Endothelial cell of umbilical vein (primary cell): Measurements from ENCODE around the gene ZNF416. TPM values are rescaled to one million over a fixed set of nuclear protein-coding genes. Genes with fewer than 3 reads are reported as not detected.

Source experiments
- BruUV-seq: library from RNA; stranded (reverse); fragments of 400-500 nt; replicated peaks from 2 replicates; lab custom pipeline; 2021; lab: Mats Ljungman, UMichigan
- CTCF ChIA-PET: fragments of 300-600, 350-600 bp; sonication (Branson Sonifier 250); formaldehyde crosslinking; loops from one replicate; lab custom pipeline; 2021; ENCODE audit warnings: antibody characterized with exemption, inconsistent platforms; lab: Charles Lee
- POLR2A ChIA-PET: fragments of 300-600, 350-600 bp; sonication (Branson Sonifier 250); formaldehyde crosslinking; loops from one replicate; lab custom pipeline; 2021; ENCODE audit warnings: antibody characterized with exemption, inconsistent platforms; lab: Charles Lee
- DNase-seq: peaks from one replicate; pipeline ENCODE4 v3.0.0-alpha.2; 2011; ENCODE audit warnings: low read depth, low spot score
- FAIRE-seq: peaks from 2 replicates; lab custom pipeline; 2011; peaks lifted over from hg19 to GRCh38; lab: Jason Lieb, UNC
- H2AFZ ChIP-seq: 2 replicates; pipeline ENCODE4 v1.6.0; 2012; ENCODE audit warnings: low read depth, low read length, control low read depth, inconsistent platforms
- H3K27ac ChIP-seq: 2 replicates; pipeline ENCODE4 v1.5.1; 2011; ENCODE audit warnings: low read depth, mild to moderate bottlenecking, control low read depth, low read length, moderate library complexity; ENCODE audit not compliant: insufficient read depth
- H3K27me3 ChIP-seq, 2 experiments: 2 replicates each; pipeline versions ENCODE4 v1.6.0 to v1.6.1; 2011; ENCODE audit warnings: low read length in 2 of 2, mixed read lengths in 1 of 2; ENCODE audit not compliant: control insufficient read depth in 2 of 2, insufficient read depth in 2 of 2
- H3K36me3 ChIP-seq, 2 experiments: 2 replicates in 1 of 2; 3 replicates in 1 of 2; pipeline ENCODE4 v1.5.1; 2011; ENCODE audit warnings: low read length in 2 of 2, mild to moderate bottlenecking in 1 of 2, moderate library complexity in 1 of 2; ENCODE audit not compliant: control insufficient read depth in 2 of 2, insufficient read depth in 2 of 2; ENCODE audit errors: extremely low read depth in 1 of 2
- H3K4me1 ChIP-seq: 3 replicates; pipeline ENCODE4 v1.5.1; 2011; ENCODE audit warnings: mild to moderate bottlenecking, low read length; ENCODE audit not compliant: control insufficient read depth, insufficient read depth; ENCODE audit errors: extremely low read depth
- H3K4me2 ChIP-seq: 2 replicates; pipeline ENCODE4 v1.6.1; 2011; ENCODE audit warnings: low read length, control low read depth, mixed read lengths; ENCODE audit not compliant: insufficient read depth
- H3K4me3 ChIP-seq, 3 experiments: fragments of 200-600 bp in 1 of 3; sonication (generic), shearing (Covaris generic) in 1 of 3; replicated peaks in 1 of 3; 2 replicates each; pipeline ENCODE4 v1.5.1; 2011 to 2016; ENCODE audit warnings: control low read depth in 3 of 3, low read length in 3 of 3, mild to moderate bottlenecking in 2 of 3, inconsistent platforms in 1 of 3, low read depth in 1 of 3, moderate library complexity in 1 of 3; ENCODE audit not compliant: insufficient read depth in 1 of 3
- H3K79me2 ChIP-seq: 2 replicates; pipeline ENCODE4 v1.6.0; 2012; ENCODE audit warnings: low read length, inconsistent platforms; ENCODE audit not compliant: control insufficient read depth, insufficient read depth
- H3K9ac ChIP-seq: replicated peaks from 2 replicates; pipeline ENCODE3; 2011; ENCODE audit warnings: low read length, control low read depth; ENCODE audit not compliant: insufficient read depth; ENCODE audit errors: extremely low read depth
- H3K9me1 ChIP-seq: replicated peaks from 3 replicates; pipeline ENCODE4 v1.6.0; 2011; ENCODE audit warnings: mild to moderate bottlenecking, low read length; ENCODE audit not compliant: control insufficient read depth, insufficient read depth; ENCODE audit errors: extremely low read depth
- H3K9me3 ChIP-seq: replicated peaks from 2 replicates; pipeline ENCODE4 v1.5.1; 2012; ENCODE audit warnings: low read length, inconsistent platforms; ENCODE audit not compliant: control insufficient read depth, insufficient read depth
- H4K20me1 ChIP-seq: replicated peaks from 2 replicates; pipeline ENCODE3; 2011; ENCODE audit warnings: mild to moderate bottlenecking, low read length; ENCODE audit not compliant: control insufficient read depth, insufficient read depth; ENCODE audit errors: extremely low read depth
- EZH2 ChIP-seq: IDR thresholded peaks from 2 replicates; pipeline ENCODE4 v1.6.1; 2012; ENCODE audit warnings: borderline replicate concordance, low read depth, mild to moderate bottlenecking, moderate library complexity, low read length, inconsistent platforms; ENCODE audit not compliant: severe bottlenecking
- FOS ChIP-seq: IDR thresholded peaks from 2 replicates; pipeline ENCODE4 v1.6.1; 2011; ENCODE audit warnings: mild to moderate bottlenecking, low read length, moderate library complexity, borderline replicate concordance; ENCODE audit not compliant: insufficient read depth
- GATA2 ChIP-seq: IDR thresholded peaks from 2 replicates; pipeline ENCODE4 v1.7.0; 2011; ENCODE audit warnings: low read depth, mild to moderate bottlenecking, moderate library complexity, mixed read lengths, low read length; ENCODE audit not compliant: insufficient read length, insufficient read depth
- JUN ChIP-seq: IDR thresholded peaks from 2 replicates; pipeline ENCODE4 v1.6.1; 2011; ENCODE audit warnings: borderline replicate concordance, low read depth; ENCODE audit not compliant: insufficient read length, insufficient read depth
- MYC ChIP-seq: IDR thresholded peaks from one replicate; pipeline ENCODE4 v1.6.1; 2011; ENCODE audit warnings: mild to moderate bottlenecking, low read depth, low read length
- POLR2A ChIP-seq: IDR thresholded peaks from 2 replicates; pipeline ENCODE4 v1.6.1; 2012; ENCODE audit warnings: low read depth, mild to moderate bottlenecking, control low read depth, low read length
- POLR2AphosphoS5 ChIP-seq: IDR thresholded peaks from 2 replicates; pipeline ENCODE4 v1.6.1; 2012; ENCODE audit warnings: low read depth, mild to moderate bottlenecking, control low read depth, low read length, moderate library complexity; ENCODE audit not compliant: insufficient read depth
- dilution Hi-C: fragments of 300-500 bp; cut with MboI; formaldehyde crosslinking; loops from one replicate; pipeline ENCODE4 v1.15.0; 2019; ENCODE audit warnings: low sequenced_read_pairs; ENCODE audit not compliant: extremely low pct_ligation_motif_present
- intact Hi-C: fragments of 100-400 bp; cut with micrococcal nuclease; formaldehyde crosslinking; loops from one replicate; pipeline ENCODE4 v1.10.0; 2022
- polyA plus RNA-seq, 4 experiments: library from polyadenylated mRNA; depleted of rRNA in 3 of 4; stranded (reverse) in 3 of 4; unstranded in 1 of 4; fragments of >200 nt; gene quantifications; 2 replicates each; pipeline versions ENCODE4 v1.2.1 to v1.2.3, GENCODE V29; 2011 to 2012; ENCODE audit warnings: missing spikeins in 1 of 4
- total RNA-seq: library from RNA; stranded (reverse); gene quantifications from 2 replicates; pipeline ENCODE4 v1.2.3, GENCODE V29; 2021
- TF ChIP-seq, protein P1 (sequence below), 2 donors: IDR thresholded peaks; 1 replicate in 1 of 2; 2 replicates in 1 of 2; pipeline ENCODE4 v1.5.1; 2011; ENCODE audit warnings: low read length in 2 of 2, mild to moderate bottlenecking in 2 of 2, moderate library complexity in 2 of 2, control low read depth in 1 of 2, inconsistent platforms in 1 of 2, low read depth in 1 of 2; ENCODE audit not compliant: insufficient read depth in 1 of 2; ENCODE audit errors: extremely low read depth in 1 of 2
- TF ChIP-seq, protein P2 (sequence below): IDR thresholded peaks from 2 replicates; pipeline ENCODE4 v1.6.1; 2011; ENCODE audit not compliant: insufficient read depth, insufficient read length

The ZNF416 gene
- total and polyA plus RNA-seq, 2 donors (not counting 3 experiments of a cell fraction or from before 2014, with no cell fraction given) = 1.4 to 3.8 TPM

DNA sequence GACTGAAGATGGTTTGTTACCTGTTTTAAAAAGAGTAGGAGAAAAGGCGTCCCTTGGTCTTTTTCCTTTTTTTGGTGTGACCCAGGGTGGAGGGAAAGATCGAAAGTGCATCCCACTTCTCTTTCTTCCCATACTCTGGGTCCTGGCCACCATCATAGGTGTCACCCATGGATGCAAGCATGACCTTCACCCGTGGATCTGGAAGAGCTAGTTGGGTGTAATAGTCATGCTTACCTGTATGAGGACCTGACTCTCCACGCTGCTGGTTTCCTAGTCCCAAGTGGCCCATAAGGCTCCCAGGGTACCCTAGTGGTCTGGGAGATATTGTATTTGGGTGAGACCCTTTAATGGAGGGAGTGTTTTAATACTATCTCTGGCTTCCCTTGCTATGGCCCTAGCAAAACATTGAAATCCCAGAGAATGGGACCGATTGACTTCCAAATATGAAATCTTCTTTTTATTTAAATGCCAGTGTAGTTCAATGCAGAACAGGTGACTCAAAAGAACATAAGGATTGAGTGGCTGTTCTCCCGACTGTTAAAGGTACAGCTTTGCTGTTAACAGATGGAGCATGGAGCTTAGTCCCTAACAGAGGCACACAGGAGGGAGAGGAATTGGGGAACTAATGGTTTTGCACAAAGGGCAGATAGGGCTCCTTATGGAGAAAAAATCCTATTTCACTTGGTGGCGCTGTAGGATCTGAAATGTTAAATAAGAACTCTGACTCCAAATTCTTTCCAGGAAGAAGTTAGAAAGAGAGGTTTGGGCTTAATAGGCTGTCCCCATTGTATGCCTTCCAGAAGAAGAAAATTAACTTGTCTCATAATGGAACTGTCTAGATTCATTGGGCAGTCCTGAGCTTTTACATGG, 12.1 kb downstream of the ZNF416 start:
- FAIRE-seq (no peak), DNase-seq (no peak)
- Histone ChIP-seq H3K4me2 (no peak overlapping the region), H3K4me1 (no peaks in the 10 kb centered on the region), H3K27ac (no peak overlapping the region), H3K4me3 (no peak overlapping the region), H4K20me1 (no peaks in the 10 kb centered on the region), H2AFZ (no peak overlapping the region), H3K27me3 (no peaks in the 10 kb centered on the region), H3K79me2 (no peaks in the 10 kb centered on the region), H3K9me1 (no peaks in the 10 kb centered on the region), H3K36me3 (no peaks in the 10 kb centered on the region), H3K9me3 (peaks cover 20% of the 10 kb centered on the region), H3K9ac (no peak overlapping the region)
- no TSS peak for BruUV-seq
- dilution Hi-C loops = no loop called here
- CTCF ChIA-PET = no interaction called here
- intact Hi-C loops = loop anchor here (10.0 kb wide), 1 partner anchor 152 kb away; the partner anchor contains the start of gene ZNF17
- TF ChIP-seq POLR2AphosphoS5 (no peak), GATA2 (no peak), POLR2A (no peak), FOS (no peak), EZH2 (no peak), JUN (no peak), MYC (no peak)
- TF ChIP-seq, protein P1, sequence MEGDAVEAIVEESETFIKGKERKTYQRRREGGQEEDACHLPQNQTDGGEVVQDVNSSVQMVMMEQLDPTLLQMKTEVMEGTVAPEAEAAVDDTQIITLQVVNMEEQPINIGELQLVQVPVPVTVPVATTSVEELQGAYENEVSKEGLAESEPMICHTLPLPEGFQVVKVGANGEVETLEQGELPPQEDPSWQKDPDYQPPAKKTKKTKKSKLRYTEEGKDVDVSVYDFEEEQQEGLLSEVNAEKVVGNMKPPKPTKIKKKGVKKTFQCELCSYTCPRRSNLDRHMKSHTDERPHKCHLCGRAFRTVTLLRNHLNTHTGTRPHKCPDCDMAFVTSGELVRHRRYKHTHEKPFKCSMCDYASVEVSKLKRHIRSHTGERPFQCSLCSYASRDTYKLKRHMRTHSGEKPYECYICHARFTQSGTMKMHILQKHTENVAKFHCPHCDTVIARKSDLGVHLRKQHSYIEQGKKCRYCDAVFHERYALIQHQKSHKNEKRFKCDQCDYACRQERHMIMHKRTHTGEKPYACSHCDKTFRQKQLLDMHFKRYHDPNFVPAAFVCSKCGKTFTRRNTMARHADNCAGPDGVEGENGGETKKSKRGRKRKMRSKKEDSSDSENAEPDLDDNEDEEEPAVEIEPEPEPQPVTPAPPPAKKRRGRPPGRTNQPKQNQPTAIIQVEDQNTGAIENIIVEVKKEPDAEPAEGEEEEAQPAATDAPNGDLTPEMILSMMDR (IDR thresholded peaks at IDR 0.05; ENCODE audit: extremely low read depth in 1 of 2, insufficient read depth in 1 of 2, low read depth in 1 of 2, low read length in 2 of 2) = no peak
- TF ChIP-seq, protein P2, sequence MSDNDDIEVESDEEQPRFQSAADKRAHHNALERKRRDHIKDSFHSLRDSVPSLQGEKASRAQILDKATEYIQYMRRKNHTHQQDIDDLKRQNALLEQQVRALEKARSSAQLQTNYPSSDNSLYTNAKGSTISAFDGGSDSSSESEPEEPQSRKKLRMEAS = no peak
- POLR2A ChIA-PET = no interaction called here
